ENCODE data around the gene PRPF18. TPM values are rescaled to one million over a fixed set of nuclear protein-coding genes. Genes with fewer than 3 reads are reported as not detected.

The PRPF18 gene
- total and polyA plus RNA-seq, 2 donors from 2014 or later, result 23.0 to 24.4 TPM

GRCh38 chr10:13644866-13645265 is 58.1 kb downstream of the PRPF18 start:
- Histone ChIP-seq H3K9me3 (ENCODE audit: control insufficient read depth in 2 of 3, insufficient read depth in 1 of 3, low read length in 3 of 3) (peaks cover 0 to 11% (median 0%) of the 10 kb centered on the region in 3 donors), H3K27me3 (ENCODE audit: control insufficient read depth, insufficient read depth, low read length) (no peaks in the 10 kb centered on the region), H3K36me3 (ENCODE audit: control insufficient read depth in 2 of 3, insufficient read depth in 3 of 3, low read length in 3 of 3) (peaks cover 3 to 48% (median 21%) of the 10 kb centered on the region in 3 donors), H3K27ac (ENCODE audit: low read depth in 2 of 2, low read length in 2 of 2) (no peak overlapping the region), H3K4me1 (ENCODE audit: control insufficient read depth in 2 of 3, insufficient read depth in 2 of 3, low read depth in 1 of 3, low read length in 3 of 3) (no peaks in the 10 kb centered on the region), H3K4me3 (ENCODE audit: low read length in 3 of 3) (no peak overlapping the region), H3K9ac (ENCODE audit: low read length in 3 of 3) (no peak overlapping the region)
- intact Hi-C loops (cut with DNase I), result no loop called here
- FAIRE-seq (no peak), DNase-seq (no peak)
- TF ChIP-seq, protein P1, sequence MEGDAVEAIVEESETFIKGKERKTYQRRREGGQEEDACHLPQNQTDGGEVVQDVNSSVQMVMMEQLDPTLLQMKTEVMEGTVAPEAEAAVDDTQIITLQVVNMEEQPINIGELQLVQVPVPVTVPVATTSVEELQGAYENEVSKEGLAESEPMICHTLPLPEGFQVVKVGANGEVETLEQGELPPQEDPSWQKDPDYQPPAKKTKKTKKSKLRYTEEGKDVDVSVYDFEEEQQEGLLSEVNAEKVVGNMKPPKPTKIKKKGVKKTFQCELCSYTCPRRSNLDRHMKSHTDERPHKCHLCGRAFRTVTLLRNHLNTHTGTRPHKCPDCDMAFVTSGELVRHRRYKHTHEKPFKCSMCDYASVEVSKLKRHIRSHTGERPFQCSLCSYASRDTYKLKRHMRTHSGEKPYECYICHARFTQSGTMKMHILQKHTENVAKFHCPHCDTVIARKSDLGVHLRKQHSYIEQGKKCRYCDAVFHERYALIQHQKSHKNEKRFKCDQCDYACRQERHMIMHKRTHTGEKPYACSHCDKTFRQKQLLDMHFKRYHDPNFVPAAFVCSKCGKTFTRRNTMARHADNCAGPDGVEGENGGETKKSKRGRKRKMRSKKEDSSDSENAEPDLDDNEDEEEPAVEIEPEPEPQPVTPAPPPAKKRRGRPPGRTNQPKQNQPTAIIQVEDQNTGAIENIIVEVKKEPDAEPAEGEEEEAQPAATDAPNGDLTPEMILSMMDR (IDR thresholded peaks at IDR 0.05; ENCODE audit: borderline replicate concordance, extremely low read depth, insufficient read depth), result no peak

DNA sequence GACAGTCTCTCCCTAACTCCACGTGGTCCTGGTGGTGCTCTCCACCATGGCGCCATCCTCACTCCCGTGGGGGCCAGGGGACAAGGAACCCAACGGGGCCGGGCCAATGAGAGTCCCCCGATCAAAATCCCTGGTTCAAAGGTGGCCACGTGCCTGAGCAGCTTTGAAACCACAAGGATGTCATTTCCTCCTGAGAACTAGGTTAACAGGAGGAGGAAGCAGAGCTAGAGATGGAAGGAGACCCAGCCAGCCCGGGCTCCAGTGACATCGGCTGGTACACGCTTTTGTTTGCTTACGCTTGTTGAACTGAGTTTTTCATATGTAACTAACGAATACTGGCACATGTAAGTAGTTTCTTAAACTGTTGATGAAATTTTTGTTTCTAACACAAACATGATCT is 61.7 kb downstream of the PRPF18 start:
- Histone ChIP-seq H3K9me3 (ENCODE audit: control insufficient read depth in 2 of 3, insufficient read depth in 1 of 3, low read length in 3 of 3) (no peaks in the 10 kb centered on the region), H3K4me1 (ENCODE audit: control insufficient read depth in 2 of 3, insufficient read depth in 2 of 3, low read depth in 1 of 3, low read length in 3 of 3) (peaks cover 0 to 2% (median 0%) of the 10 kb centered on the region in 3 donors), H3K4me3 (ENCODE audit: low read length in 3 of 3) (no peak overlapping the region), H3K27me3 (ENCODE audit: control insufficient read depth, insufficient read depth, low read length) (no peaks in the 10 kb centered on the region), H3K9ac (ENCODE audit: low read length in 3 of 3) (no peak overlapping the region), H3K36me3 (ENCODE audit: control insufficient read depth in 2 of 3, insufficient read depth in 3 of 3, low read length in 3 of 3) (peaks cover 3 to 58% (median 23%) of the 10 kb centered on the region in 3 donors), H3K27ac (ENCODE audit: low read depth in 2 of 2, low read length in 2 of 2) (no peak overlapping the region)
- intact Hi-C loops (cut with DNase I), result no loop called here
- no peak for FAIRE-seq
- TF ChIP-seq, protein P1 (IDR thresholded peaks at IDR 0.05; ENCODE audit: borderline replicate concordance, extremely low read depth, insufficient read depth), result no peak
- no peak for DNase-seq

DNA sequence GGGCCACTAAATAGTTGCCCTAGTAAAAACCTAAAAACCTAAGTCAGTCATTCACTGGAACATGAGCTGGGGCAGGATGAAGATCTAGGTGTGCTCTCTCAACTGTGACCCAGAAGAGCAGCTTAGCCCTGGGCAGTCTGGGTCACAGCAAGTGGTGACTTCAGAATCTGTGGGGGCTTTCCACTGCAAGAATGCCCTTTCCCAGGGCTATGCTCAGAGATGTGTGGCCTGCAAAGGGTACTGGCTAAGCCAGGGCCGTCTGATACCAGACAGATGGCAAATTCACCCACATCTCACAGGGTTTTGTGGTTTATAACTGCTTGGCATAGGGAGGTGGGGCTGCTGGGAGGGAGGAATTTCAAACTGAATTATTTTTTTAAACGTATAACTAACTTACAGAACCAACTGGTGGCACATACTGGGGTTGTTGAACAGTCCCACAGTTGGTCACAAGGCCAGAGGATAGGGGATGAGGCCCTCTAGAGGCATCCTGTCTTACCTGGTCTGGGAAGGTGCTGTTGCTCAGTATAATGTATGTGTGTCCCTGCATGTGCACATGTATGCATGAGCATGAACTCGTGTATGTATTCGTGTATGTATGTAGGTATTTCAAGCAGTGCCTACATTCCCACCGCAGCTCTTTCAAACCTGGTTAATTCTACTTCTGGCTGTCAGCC is 63.2 kb downstream of the PRPF18 start:
- peaks cover 0 to 2% (median 0%) of the 10 kb centered on the region in 3 donors for H3K4me1 ChIP-seq (ENCODE audit: control insufficient read depth in 2 of 3, insufficient read depth in 2 of 3, low read depth in 1 of 3, low read length in 3 of 3)
- DNase-seq (no peak), FAIRE-seq (no peak)
- no peaks in the 10 kb centered on the region for H3K9me3 ChIP-seq (ENCODE audit: control insufficient read depth in 2 of 3, insufficient read depth in 1 of 3, low read length in 3 of 3)
- peaks cover 3 to 74% (median 35%) of the 10 kb centered on the region in 3 donors for H3K36me3 ChIP-seq (ENCODE audit: control insufficient read depth in 2 of 3, insufficient read depth in 3 of 3, low read length in 3 of 3)
- TF ChIP-seq, protein P1 (IDR thresholded peaks at IDR 0.05; ENCODE audit: borderline replicate concordance, extremely low read depth, insufficient read depth), result no peak
- no peak overlapping the region for H3K9ac ChIP-seq (ENCODE audit: low read length in 3 of 3)
- no peaks in the 10 kb centered on the region for H3K27me3 ChIP-seq (ENCODE audit: control insufficient read depth, insufficient read depth, low read length)
- H3K4me3 ChIP-seq (ENCODE audit: low read length in 3 of 3), result no peak overlapping the region
- no peak overlapping the region for H3K27ac ChIP-seq (ENCODE audit: low read depth in 2 of 2, low read length in 2 of 2)
- intact Hi-C loops (cut with DNase I), result no loop called here
